HK-2 (cell line): ENCODE measurements around the gene OR6S1.
"Not testable (repeated sequence)": the region's sequence is repeated elsewhere in the genome, so short reads cannot be mapped to it uniquely, and the experiment has no call there.

Source experiments
- DNase-seq: peaks from one replicate; pipeline ENCODE4 v3.0.0-alpha.2; 2018; ENCODE audit not compliant: unreplicated experiment

The OR6S1 gene

DNA sequence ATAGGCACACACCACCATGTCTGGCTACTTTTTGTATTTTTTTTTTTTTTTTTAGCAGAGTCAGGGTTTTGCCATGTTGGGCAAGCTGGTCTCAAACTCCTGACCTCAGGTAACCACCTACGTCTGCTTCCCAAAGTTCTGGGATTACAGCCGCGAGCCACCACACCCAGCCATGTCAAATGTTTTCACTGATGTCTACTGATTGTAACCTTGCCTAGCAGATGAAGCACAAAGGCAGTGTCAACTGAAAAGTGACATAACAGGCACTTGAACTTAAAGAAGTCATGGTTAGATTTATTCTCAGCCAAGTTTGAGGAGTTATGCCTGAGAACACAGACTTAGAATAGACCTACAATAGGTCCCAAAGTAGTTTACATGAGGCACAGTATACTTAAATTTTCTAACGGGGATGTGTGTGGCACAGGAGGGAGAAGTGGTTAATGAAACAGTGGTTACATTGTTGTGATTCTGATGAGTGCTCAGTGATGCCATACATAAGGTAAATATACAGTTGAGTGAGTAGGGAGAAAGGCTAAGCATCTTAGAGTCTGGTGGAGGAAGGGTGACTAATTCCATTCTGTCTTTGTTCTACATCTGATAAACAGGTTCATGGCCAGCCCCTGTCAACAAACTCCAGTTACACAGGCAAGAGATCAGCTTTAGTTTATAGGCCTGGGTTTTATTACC, 30.2 kb upstream of the OR6S1 start:
- no peak for DNase-seq

DNA sequence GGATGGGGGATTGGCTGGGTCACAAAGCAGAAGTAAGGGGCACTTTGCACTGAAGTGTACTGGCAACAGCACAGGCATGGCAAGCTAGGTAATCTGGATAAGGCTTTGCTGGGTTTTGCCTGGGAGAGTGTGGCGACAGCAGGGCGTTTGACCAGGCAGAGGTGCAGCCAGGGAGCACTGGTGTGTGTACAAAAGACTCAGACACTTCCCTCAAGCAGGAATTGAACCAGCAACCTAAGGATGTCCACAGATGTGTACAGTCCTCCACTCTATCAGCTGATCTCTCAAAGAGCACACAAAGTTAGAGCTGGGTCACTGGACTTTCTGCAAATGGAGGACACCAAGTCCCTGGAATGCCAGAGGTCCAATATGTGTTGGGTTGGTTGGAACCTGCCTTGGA, 27.5 kb upstream of the OR6S1 start:
- DNase-seq, result no peak

DNA sequence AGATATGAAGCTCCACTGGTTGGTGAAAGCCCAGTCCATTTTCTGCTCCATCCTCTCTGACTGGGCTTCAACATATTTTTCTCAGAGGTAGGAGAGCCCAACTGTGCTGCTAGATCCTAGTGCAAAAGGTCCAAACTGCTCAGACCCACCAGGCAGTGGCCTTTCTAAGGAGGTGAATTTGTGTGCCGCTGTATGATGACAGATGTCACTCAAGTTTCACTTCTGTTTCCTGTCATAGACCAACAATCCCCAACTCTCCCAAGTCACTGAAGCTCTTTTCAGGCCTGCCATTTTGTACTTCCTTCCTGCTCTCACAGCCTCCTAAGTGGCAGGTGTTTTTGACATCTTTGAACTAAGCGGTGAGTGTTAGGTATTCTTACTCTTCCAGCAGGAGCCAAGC, 26.5 kb upstream of the OR6S1 start:
- no peak for DNase-seq

DNA sequence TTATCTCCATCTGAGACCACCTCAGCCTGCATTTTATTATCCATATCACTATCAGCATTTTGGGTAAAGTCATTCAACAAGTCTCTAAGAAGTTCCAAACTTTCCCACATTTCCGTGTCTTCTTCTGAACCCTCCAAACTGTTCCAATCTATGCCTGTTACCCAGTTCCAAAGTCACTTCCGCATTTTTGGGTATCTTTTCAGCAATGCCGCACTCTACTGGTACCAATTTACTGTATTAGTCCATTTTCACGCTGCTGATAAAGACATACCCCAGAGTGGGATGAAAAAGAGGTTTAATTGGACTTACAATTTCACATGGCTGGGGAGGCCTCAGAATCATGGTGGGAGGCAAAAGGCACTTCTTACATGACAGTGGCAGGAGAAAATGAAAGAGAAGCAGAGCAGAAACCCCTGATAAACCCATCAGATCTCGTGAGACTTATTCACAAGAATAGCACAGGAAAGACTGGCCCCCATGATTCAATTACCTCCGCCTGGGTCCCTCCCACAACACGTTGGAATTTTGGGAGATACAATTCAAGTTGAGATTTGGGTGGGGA, 25.0 kb upstream of the OR6S1 start:
- not testable (repeated sequence) for DNase-seq

DNA sequence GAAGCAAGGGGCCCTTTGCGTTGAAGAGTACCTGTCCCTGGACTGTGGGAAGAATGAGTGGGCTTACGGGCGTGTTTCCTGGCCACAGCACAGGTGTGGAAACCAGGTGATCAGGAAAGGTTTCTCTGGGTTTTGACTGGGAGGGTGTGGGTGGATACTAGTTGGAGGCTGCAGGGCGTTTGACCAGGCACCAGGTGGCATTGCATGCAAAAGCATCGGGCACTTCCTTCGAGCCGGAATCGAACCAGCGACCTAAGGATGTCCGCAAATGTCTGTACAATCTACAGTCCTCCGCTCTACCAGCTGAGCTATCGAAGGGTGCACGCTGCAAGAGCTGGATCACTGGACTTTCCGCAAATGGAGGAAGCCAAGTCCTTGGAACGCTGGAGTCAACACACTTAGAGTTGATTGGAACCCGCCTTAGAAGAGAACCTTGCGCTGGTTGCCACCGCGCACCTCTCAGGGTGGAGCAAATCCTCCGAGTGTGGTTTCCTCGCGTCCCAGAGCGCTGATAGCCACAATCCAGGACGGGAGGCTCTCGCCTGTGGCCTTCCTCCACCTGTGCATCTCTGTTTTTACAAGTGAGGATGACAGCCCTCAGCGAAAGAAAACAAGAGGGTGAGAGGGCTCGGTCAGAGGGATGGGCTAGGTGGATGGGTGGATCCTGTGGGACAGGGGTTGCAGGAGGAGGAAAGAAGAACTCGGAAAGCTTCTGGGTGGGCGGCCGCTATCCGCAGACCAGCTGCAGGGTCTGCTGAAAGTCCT, 21.7 kb upstream of the OR6S1 start:
- DNase-seq, result peak; percentile 66

DNA sequence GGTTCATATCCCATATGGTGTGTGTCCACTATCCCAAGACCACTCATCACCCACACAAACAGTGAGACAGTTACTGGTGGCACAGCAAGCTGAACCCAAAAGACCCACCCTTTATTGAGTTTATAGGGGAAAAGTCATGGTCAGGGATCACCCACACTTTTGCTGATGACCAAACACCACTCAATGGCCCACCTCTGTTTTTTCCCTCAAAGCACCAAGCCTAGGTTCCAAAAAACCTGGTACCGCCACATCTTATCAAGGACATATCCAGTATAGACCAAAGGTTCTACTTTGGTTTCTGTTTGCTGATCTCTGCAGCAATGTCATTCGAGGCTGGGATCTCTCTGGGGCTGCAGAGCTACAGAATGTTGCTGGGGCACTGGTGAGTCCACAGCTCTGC, 19.7 kb upstream of the OR6S1 start:
- DNase-seq, result no peak

DNA sequence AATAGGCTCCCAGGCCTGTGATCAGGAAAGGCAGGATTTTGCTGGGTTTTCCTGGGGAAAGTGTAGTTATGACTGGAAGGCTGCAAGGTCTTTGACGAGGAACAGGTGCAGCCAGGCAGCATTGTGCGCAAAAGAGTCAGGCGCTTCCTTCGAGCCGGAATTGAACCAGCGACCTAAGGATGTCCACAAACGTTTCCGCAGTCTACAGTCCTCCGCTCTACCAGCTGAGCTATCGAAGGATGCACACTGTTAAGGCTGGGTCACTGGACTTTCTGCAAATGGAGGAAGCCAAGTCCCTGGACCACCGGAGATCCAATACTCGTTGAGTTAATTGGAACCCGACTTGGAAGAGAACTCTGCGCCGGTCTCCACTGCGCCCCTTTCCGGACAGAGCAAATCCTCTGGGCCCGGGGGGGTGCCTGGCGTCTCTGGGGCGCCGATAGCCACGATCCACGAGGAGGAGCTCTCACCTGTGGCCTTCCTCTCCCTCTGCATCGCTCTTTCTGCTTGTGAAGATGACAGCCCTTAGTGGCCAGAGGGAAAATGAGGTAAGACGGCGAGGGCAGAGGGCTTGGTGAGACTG, 18.4 kb upstream of the OR6S1 start:
- no peak for DNase-seq

DNA sequence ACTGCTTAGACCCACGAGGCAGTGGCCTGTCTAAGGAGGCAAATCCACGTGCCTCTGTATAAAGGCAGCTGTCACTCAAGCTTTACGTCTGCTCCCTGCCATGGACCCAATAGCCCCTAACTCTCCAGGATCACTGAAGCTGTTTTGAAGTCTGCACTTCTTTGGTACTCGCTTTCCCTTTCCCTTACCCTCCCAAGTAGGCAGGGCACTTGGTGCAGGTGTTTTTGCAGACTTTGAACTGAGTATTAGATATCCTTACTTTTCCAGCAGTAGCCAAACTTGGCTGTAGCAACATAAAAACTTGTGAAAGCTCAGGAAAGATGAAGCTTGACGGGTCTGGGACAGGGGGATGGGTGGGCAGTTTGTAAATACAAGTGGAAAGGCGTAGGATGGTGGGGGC, 17.8 kb upstream of the OR6S1 start:
- DNase-seq, result no peak

DNA sequence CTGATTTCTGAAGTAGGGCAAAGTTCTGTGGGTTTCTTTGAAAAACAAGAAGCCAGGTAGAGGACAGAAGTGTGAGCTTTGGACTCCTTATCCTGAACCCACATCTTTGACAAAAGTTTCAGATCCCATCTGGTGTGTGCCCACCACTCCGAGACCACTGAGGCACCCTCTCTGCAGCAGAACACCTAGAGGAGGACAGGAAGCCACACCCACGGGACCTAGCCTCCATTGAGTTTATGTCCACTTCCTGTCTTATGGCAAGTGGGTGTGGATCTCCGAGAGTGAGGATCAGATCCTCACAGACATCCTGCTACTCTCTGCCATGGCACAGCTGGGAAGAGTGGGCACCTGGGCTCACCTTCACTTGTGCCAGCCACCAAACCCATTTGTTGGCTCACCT, 16.8 kb upstream of the OR6S1 start:
- no peak for DNase-seq

DNA sequence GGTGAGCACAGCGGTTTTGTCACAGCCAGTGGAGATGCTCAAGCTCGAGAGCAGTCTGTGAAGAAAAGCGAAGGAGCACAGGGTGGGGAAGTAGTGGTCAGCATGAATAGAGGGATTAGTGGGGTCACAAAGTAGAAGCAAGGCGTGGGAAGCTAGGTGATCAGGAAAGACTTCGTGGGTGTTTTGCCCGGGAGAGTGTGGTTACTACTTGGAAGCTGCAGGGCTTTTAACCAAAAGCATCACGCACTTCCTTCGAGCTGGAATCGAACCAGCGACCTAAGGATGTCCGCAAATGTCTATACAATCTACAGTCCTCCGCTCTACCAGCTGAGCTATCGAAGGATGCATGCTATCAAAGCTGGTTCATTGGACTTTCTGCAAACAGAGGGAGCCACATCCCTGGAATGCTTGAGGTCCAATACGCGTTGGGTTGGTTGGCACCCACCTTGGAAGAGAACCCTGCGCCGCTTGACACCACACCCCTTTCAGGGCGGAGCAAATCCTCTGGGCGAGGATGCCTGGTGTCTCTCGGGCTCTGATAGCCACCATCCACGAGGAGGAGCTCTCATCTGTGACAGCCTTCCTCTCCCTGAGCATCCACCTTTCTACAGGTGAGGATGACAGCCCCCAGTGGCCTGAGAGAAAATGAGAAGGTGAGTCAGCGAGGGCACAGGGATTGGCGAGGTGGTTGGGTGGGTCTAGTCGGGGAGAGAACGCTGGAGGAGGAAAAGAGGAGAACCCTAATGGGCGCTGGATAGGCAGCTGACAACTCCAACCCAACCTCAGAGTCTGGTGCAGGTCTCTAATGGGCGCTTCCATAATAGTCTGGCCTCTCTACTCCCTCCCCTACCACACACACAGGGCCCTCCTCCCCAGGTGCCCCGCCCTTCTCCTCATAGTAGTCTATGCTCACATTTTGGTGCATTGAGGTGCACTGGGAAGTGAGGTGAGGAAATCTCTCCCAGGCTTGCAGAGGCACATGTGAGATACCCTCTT, 16.0 kb upstream of the OR6S1 start:
- no peak for DNase-seq

DNA sequence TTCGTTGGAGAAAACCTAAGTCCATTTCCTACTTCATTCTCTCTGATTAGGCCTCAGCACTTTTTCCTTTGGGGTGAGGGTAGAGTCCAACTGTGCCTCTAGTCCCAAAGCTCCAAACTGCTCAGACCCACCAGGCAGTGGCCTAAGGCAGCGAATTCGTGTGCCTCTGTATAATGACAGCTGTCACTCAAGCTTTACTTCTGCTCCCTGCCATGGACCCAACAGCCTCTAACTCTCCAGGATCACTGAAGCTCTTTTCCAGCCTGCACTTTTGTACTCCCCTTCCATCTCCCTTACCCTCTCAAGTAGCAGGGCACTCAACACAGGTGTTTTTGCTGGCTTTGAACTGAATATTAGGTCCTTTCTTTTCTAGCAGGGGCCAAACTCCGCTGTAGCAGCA, 14.8 kb upstream of the OR6S1 start:
- DNase-seq, result no peak

DNA sequence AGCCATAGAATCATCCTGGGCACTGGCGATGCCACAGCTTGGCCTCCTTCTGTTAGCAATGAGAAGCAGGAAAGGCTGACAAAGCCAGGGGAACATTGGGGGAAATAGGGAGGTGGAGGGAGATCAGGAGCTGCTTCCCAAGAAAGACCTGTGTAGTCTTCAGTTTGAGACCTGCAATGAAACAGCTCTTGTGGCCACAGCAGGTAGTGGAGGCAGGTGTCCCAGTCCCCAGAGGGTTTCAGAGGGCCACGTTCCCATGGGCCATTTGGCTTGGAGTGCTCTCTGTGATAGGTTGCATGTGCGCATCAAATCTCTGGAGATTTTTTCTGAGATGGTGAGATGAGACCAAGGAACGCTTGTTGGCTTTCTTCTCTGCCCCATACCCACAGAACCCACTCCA, 14.4 kb upstream of the OR6S1 start:
- no peak for DNase-seq

DNA sequence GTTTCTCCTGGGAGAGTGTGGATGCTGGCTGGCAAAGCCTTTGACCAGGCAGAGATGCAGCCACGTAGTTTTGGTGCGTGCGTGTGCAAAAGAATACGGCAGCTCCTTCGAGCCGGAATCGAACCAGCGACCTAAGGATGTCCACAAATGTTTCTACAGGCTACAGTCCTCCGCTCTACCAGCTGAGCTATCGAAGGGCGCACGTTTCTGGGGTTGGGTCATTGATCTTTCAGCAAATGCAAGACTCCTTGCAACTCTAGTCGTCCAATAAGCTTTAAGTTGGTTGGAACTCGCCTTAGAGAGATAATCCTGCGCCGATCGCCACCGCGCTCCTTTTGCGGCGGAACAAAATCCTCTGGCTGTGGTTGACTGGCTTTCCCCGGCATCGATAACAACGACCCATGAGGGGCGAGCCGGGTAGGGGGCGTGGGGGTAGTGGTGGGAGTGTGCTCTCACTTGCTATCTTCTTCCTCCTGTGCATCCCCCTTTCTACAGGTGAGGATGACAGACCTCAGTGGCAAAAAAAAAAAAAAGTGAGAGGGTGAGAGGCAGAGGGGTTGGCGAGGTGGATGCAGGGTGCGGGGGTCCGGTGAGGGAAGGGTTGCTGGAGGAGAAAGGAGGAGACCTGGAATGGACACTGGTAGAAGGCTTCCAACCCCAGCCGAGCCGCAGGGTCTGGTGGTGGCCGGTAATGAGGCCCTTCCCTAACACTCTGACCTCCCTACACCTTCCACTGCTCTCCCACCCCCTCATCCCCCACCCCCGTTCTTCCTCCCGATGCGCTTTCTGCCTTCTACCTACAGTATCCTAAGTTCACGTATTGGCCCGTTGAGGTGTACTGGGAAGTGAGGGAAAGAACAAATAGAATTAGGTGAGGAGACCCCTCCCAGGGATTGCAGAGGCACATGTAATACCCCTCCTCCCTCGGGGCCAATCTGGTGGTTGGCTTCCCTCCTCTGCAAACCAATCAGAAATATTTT, 11.8 kb upstream of the OR6S1 start:
- peak; percentile 58 for DNase-seq

DNA sequence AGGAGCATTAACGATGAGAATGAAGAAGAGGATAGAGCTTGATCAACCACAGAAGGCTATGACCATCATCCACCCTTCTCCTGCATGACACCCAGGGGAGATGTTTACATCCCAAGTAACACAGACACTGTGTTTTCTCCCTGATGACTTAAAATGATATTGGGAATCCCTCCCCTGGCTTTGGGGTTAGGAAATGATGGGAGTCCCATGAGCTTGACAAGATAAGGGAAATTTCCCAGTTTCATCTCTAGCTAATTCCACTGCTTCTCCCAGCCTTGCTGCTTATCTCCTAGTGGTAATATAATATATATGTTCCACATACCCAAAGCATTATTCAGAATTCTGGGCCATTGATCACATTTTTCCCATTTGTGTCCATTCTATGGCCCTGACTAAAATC, 4.0 kb upstream of the OR6S1 start:
- no peak for DNase-seq

DNA sequence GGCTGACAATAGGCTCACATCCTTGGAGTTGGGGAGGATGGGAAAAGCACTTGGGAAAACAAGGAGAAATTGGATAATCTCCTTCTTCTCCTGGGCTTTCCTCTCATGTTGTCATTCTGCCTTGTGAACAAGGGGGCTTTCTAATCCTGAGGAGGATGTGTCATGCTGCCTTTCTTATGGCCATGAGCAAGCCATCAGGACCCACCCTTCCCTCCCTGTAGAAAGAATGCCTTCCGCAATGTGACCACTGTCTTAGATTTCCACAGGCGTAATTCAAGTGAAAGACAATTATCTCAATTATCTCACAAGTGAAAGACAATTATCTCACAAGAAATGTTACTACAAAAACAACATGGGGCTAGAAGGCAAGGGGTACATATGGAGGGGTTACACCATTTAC, 3.0 kb upstream of the OR6S1 start:
- DNase-seq, result no peak

DNA sequence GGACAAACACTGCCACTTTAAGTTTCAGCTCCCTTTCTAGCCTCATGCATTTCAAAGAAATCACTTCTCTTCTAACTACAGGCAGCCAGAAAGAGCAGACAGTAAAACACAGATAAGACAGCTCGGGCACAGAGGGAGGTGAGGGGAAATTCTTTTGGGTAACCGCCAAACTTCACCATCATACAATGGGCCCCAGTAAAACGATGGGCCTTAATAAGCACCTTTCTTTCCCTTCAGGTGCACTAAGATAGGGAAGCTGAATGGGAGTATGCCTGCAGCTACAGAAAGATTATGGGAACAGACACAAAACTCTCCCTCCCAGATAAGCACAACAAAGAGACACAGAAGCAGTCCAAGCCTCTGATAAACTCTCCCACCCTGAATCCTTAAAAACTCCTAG, 1.3 kb upstream of the OR6S1 start:
- DNase-seq, result not testable (repeated sequence)

DNA sequence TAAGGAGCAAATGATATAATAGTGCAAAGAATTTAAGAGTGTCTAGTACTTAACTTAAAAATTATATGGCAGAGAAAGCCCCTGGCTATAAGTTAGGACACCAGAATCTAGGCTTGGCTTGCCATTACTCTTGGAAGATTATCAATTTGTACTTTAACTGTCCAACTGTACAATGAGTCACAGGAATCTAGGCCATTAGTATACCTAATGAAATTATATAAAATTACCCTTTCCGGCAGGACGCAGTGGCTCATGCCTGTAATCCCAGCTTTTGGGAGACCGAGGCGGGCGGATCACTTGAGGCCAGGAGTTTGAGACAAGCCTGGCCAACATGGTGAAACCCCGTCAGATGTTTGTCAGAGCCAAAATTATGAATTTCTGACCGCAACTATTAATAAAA, 691 bp upstream of the OR6S1 start:
- DNase-seq, result no peak

DNA sequence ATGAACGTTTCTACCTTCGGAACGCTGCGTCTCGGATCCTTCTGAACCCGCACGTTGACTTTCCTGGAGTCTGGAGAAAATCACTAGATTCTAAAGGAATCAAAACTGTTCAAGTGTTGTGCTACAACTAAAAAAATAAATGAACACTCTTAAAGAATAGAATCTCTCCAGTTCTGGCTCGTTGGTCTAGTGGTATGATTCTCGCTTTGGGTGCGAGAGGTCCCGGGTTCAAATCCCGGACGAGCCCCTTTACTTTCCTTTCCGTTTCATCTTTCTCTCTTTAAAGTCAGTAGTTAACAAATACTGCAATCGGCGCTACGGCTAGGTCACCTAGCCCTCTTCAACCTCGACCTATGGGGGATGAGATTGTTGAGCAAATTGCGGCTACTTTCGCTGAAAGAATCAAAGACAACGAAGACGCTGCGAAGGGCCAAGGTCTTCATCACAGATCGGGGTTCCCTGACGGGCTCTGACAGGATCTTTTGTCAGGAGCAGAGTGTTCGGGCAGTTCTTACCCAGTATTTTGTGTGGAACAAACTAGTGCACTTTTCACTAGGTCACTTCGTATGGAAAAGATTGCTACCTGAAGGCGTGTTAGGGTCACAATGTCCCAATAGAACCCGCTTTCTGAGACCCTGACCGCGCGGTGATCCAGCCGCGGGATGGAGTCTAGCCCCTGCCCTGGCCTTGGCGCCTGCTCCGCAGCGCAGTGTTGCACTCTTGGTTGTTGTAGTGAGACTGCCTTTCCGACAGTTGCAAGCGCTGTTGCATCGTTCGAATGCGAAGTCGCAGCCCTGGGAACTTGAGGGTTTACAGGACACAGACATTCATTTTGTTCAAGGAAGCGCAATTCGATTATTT, 8.4 kb downstream of the OR6S1 start:
- peak; percentile 60 for DNase-seq

DNA sequence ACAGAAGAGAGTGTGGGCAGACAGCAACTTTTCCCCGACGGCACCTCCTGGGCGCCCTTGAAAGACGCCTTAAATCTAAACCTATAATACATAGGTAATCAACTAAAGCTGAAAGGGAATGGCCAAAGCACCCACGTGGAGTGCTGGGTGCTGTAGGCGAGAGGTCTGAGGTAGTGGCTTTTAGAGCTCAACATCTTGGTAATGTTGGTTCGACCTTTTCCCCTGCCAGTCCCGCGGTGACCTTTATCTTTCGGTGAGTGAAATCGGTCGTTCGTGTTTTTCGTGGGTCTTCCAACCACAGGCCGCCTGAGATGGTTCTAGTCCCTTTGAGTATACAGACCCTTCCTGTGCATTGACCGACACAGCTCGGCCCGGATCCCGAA, 9.1 kb downstream of the OR6S1 start:
- DNase-seq, result no peak
